RWPE2 (cell line): ENCODE results near the gene ELAC1.
A peak's percentile ranks its signal among the peaks of the same experiment; 100 is the strongest.

Source experiments
- ATAC-seq: fragments of 200-7000 bp; cut with Tn5 transposase; 3 replicates; pipeline ENCODE4 v1.9.1; 2021; ENCODE audit warnings: low read depth
- DNase-seq: peaks from one replicate; pipeline ENCODE4 v3.0.0-alpha.2; 2020; ENCODE audit warnings: low spot score
- H3K27ac ChIP-seq: fragments of 450-650 bp; 2 replicates; pipeline ENCODE4 v1.5.1; 2017; ENCODE audit warnings: mild to moderate bottlenecking; ENCODE audit not compliant: poor library complexity, severe bottlenecking
- H3K27me3 ChIP-seq: fragments of 250-450 bp; sonication (Bioruptor Pico); 2 replicates; pipeline ENCODE4 v1.5.1; 2021; ENCODE audit warnings: mild to moderate bottlenecking, moderate library complexity; ENCODE audit not compliant: insufficient read depth, poor library complexity, severe bottlenecking
- H3K36me3 ChIP-seq: fragments of 250-450 bp; sonication (Bioruptor Pico); 2 replicates; pipeline ENCODE4 v1.5.1; 2020; ENCODE audit warnings: low read depth, mild to moderate bottlenecking, moderate library complexity
- H3K4me1 ChIP-seq: fragments of 250-450 bp; sonication (Bioruptor Pico); 2 replicates; pipeline ENCODE4 v1.5.1; 2021; ENCODE audit warnings: mild to moderate bottlenecking, moderate library complexity; ENCODE audit not compliant: insufficient read depth, poor library complexity, severe bottlenecking
- H3K4me3 ChIP-seq: fragments of 250-450 bp; sonication (Bioruptor Pico); 2 replicates; pipeline ENCODE4 v1.5.1; 2021; ENCODE audit warnings: mild to moderate bottlenecking, moderate library complexity; ENCODE audit not compliant: severe bottlenecking
- H3K9me3 ChIP-seq: fragments of 250-450 bp; sonication (Bioruptor Pico); 2 replicates; pipeline ENCODE4 v1.5.1; 2021; ENCODE audit warnings: mild to moderate bottlenecking, moderate library complexity; ENCODE audit not compliant: severe bottlenecking
- TF ChIP-seq, protein P1 (sequence below): fragments of 450-650 bp; IDR thresholded peaks from one replicate; pipeline ENCODE4 v1.5.1; 2017; ENCODE audit warnings: mild to moderate bottlenecking, moderate library complexity; ENCODE audit not compliant: poor library complexity, severe bottlenecking

The ELAC1 gene

GRCh38 chr18:51025512-51025911, 57.7 kb downstream of the ELAC1 start:
- H3K4me1 ChIP-seq = no peaks in the 10 kb centered on the region
- H3K36me3 ChIP-seq = no peaks in the 10 kb centered on the region; the same call in 1 of the 2 replicates
- H3K4me3 ChIP-seq = no peak overlapping the region
- no peaks in the 10 kb centered on the region for H3K27me3 ChIP-seq
- H3K9me3 ChIP-seq = no peaks in the 10 kb centered on the region
- H3K27ac ChIP-seq = no peak overlapping the region
- no peak for DNase-seq
- ATAC-seq = no peak
- TF ChIP-seq, protein P1, sequence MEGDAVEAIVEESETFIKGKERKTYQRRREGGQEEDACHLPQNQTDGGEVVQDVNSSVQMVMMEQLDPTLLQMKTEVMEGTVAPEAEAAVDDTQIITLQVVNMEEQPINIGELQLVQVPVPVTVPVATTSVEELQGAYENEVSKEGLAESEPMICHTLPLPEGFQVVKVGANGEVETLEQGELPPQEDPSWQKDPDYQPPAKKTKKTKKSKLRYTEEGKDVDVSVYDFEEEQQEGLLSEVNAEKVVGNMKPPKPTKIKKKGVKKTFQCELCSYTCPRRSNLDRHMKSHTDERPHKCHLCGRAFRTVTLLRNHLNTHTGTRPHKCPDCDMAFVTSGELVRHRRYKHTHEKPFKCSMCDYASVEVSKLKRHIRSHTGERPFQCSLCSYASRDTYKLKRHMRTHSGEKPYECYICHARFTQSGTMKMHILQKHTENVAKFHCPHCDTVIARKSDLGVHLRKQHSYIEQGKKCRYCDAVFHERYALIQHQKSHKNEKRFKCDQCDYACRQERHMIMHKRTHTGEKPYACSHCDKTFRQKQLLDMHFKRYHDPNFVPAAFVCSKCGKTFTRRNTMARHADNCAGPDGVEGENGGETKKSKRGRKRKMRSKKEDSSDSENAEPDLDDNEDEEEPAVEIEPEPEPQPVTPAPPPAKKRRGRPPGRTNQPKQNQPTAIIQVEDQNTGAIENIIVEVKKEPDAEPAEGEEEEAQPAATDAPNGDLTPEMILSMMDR = no peak

DNA sequence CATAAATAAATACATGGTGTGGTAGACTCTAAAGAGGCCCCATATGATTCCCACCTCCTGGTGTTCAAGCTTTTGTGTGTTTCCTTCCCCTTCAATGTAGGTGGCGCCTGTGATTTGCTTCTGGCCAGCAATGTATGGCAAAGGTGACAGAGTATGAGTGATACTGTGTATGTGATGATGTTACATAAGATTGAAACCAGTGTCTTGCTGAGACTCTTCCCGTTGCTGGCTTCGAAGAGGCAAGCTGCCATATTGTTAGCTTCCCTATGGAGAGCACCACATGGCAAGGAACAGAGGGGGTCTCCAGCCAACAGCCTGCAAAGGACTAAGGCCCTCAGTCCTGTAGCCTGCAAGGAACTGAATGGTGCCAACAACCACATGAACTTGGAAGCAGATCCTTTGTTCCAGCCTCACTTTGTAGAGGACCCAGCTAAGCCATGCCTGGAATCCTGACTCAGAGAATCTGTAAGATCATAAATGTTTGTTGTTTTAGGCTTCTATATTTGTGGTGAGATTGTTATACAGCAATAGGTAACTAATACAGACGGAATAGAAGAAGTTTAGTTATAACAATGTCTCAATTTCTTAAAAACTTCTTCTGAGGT, 60.5 kb downstream of the ELAC1 start:
- TF ChIP-seq, protein P1 = peak; percentile 12
- ATAC-seq (no peak), DNase-seq (no peak)
- no peak overlapping the region for H3K4me3 ChIP-seq
- H3K9me3 ChIP-seq = no peaks in the 10 kb centered on the region
- H3K27me3 ChIP-seq = no peaks in the 10 kb centered on the region
- H3K4me1 ChIP-seq = peaks cover 5% of the 10 kb centered on the region
- peaks cover 6% of the 10 kb centered on the region for H3K36me3 ChIP-seq
- no peak overlapping the region for H3K27ac ChIP-seq

DNA sequence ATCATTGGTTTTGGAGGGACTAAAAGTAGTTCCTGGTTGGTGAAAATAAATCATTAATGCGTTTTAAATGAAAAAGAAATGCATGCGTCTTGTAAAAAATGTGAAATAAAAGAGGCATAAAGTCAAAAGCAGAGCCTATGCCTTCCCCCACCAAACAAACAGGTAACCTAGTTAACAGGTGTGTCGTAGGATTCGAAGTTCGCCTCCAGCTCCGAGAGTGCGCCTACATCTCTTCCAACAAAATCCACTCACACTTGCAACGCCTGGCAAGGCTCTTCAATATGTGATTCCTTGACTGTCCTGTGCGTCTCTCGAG, 61.5 kb downstream of the ELAC1 start:
- H3K27me3 ChIP-seq = no peaks in the 10 kb centered on the region
- TF ChIP-seq, protein P1 = no peak
- H3K27ac ChIP-seq = peak overlapping the region; percentile 70
- peak; percentile 43; the same call in 2 of the 3 replicates for ATAC-seq
- DNase-seq = no peak
- H3K36me3 ChIP-seq = peaks cover 14% of the 10 kb centered on the region
- H3K9me3 ChIP-seq = no peaks in the 10 kb centered on the region
- peak overlapping the region; percentile 96 for H3K4me3 ChIP-seq
- peaks cover 5% of the 10 kb centered on the region for H3K4me1 ChIP-seq

DNA sequence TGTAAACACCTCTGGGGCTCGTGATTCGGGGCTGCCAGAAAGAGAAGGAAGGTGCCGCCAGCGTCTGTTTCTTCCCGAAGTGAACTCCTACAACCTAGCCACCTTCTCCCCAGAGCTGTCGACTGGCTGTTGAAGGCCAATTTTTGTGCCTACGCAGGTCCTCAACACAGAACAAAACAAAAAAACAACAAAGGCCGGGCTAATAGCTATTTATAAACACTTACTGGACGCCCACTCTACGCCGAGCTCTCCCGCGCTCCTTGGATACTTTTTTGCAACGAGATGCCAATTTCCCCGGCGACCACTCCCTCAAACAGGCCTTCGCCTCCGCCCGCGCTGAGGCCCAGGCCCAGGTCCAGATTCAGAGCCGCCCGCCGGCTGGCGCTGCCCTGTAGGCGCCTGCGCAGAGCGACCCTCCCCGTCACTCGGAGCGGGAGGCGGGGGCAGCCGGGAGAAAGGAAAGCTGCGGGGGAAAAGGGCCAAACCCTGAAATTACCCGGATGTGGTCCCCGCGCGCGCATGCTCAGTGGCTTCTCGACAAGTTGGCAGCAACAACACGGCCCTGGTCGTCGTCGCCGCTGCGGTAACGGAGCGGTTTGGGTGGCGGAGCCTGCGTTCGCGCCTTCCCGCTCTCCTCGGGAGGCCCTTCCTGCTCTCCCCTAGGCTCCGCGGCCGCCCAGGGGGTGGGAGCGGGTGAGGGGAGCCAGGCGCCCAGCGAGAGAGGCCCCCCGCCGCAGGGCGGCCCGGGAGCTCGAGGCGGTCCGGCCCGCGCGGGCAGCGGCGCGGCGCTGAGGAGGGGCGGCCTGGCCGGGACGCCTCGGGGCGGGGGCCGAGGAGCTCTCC, 62.1 kb downstream of the ELAC1 start, which contains the start of gene SMAD4:
SMAD4 (plus strand) TSS at position 520 of the 843 bp plus-strand sequence. CDS start 16,834 bp downstream, outside the sequence.
- peak within 1 kb of the TSS; percentile 70 for H3K27ac ChIP-seq
- DNase-seq = peak; percentile 89
- H3K4me3 ChIP-seq = peak within 1 kb of the TSS; percentile 96
- H3K36me3 ChIP-seq = peaks cover 18% of the 10 kb centered on the region
- no peaks in the 10 kb centered on the region for H3K9me3 ChIP-seq
- ATAC-seq = peak; percentile 79
- TF ChIP-seq, protein P1 = no peak
- H3K27me3 ChIP-seq = no peaks in the 10 kb centered on the region
- peaks cover 5% of the 10 kb centered on the region for H3K4me1 ChIP-seq
